OCI-LY7 (cell line): ENCODE results near the gene TM4SF5.

Experiments used
- EZH2phosphoT487 ChIP-seq: fragments of 200-600 bp; sonication (generic); IDR thresholded peaks from 2 replicates; pipeline ENCODE4 v1.6.1; 2018; ENCODE audit warnings: low read depth, borderline replicate concordance, mild to moderate bottlenecking, mixed run types, antibody characterized with exemption, low read length, moderate library complexity, mixed read lengths
- TF ChIP-seq, protein P1 (sequence below): fragments of 200-600 bp; sonication (generic); conservative IDR thresholded peaks from 2 replicates; pipeline ENCODE4 v1.5.1; 2014; ENCODE audit warnings: mild to moderate bottlenecking, antibody characterized with exemption, low read length, moderate library complexity, mixed read lengths

DNA sequence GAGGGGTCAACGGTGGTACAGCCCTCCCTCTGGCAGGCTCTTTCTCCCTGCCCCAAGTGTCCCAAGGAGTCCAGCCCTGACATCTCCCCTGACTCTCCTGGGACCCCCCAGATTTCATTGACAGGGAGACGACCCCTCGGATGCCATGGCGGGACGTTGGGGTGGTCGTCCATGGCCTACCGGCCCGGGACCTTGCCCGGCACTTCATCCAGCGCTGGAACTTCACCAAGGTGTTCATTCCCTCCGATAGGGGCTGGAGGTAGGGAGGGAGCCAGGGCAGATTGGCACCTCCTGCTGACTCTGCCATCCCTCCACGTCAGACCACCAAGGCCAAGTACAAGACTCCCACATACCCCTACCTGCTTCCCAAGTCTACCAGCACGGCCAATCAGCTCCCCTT is 45.1 kb downstream of the TM4SF5 start:
- TF ChIP-seq, protein P1, sequence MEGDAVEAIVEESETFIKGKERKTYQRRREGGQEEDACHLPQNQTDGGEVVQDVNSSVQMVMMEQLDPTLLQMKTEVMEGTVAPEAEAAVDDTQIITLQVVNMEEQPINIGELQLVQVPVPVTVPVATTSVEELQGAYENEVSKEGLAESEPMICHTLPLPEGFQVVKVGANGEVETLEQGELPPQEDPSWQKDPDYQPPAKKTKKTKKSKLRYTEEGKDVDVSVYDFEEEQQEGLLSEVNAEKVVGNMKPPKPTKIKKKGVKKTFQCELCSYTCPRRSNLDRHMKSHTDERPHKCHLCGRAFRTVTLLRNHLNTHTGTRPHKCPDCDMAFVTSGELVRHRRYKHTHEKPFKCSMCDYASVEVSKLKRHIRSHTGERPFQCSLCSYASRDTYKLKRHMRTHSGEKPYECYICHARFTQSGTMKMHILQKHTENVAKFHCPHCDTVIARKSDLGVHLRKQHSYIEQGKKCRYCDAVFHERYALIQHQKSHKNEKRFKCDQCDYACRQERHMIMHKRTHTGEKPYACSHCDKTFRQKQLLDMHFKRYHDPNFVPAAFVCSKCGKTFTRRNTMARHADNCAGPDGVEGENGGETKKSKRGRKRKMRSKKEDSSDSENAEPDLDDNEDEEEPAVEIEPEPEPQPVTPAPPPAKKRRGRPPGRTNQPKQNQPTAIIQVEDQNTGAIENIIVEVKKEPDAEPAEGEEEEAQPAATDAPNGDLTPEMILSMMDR = no peak
- TF ChIP-seq EZH2phosphoT487 = no peak
